ENCODE results near the gene HSP90AB1. TPM values are rescaled to one million over a fixed set of nuclear protein-coding genes. Genes with fewer than 3 reads are reported as not detected.

HSP90AB1 gene
- total and polyA plus RNA-seq, 2 of the 8 experiments (the other 6 are each of a cell fraction or from before 2014, with no cell fraction given) = 1,564 to 2,297 TPM

DNA sequence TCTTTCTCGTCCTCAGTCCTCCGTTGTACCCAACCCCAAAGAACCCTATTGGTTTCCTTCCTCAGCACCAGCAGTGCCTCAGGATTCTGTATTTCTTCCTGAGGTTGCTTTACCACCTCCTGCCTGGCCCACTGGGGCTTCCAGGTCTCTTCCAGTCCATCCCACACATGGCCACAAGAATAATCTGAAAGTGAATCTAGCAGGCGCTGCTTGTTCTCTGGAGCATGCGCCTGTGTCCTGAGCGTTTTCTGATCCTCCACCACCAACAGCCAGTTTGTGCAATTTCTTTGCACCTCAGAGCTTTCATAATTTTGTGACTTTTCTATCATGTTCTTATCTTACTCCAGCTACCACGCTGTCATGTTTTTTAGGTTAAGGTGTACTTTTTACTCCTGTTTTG, 11.6 kb upstream of the HSP90AB1 start:
- Histone ChIP-seq H3K4me2 (ENCODE audit: insufficient read depth in 1 of 2, low read depth in 2 of 2, low read length in 2 of 2) (no peak overlapping the region), H3K23ac (ENCODE audit: insufficient read length) (no peak overlapping the region), H4K20me1 (replicated peaks in 1 of 2; ENCODE audit: control insufficient read depth in 1 of 2, insufficient read depth in 2 of 2, low read length in 2 of 2) (peaks cover 6 to 7% of the 10 kb centered on the region in 2 experiments), H3K56ac (replicated peaks; ENCODE audit: insufficient read length, low read depth, low read length) (no peak overlapping the region), H4K5ac (ENCODE audit: insufficient read length, low read depth, low read length) (no peak overlapping the region), H2BK20ac (ENCODE audit: low read length) (no peak overlapping the region), H3K18ac (ENCODE audit: extremely low read depth, low read length) (no peak overlapping the region), H2AK5ac (ENCODE audit: low read depth, low read length) (no peak overlapping the region), H3K27ac (ENCODE audit: low read depth, low read length) (no peak overlapping the region), H2BK120ac (replicated peaks; ENCODE audit: low read depth, low read length) (no peak overlapping the region), H3K9me3 (ENCODE audit: insufficient read depth in 2 of 2, low read depth in 1 of 2, low read length in 1 of 2) (no peaks in the 10 kb centered on the region), H2BK5ac (ENCODE audit: low read depth, low read length) (no peak overlapping the region), H3K79me2 (ENCODE audit: control insufficient read depth in 1 of 2, insufficient read depth in 2 of 2, low read length in 2 of 2) (no peaks in the 10 kb centered on the region), H3K23me2 (ENCODE audit: low read depth, low read length) (peaks cover 4% of the 10 kb centered on the region; the same call in 1 of the 2 replicates), H3K14ac (ENCODE audit: insufficient read length) (no peak overlapping the region), H3K4ac (replicated peaks; ENCODE audit: insufficient read length, low read depth, low read length) (no peak overlapping the region), H3K4me3 (ENCODE audit: extremely low read depth in 1 of 4, insufficient read depth in 2 of 4, low read depth in 3 of 4, low read length in 4 of 4) (no peak overlapping the region), H3K36me3 (ENCODE audit: control insufficient read depth in 2 of 4, insufficient read depth in 4 of 4, low read length in 3 of 4) (peaks cover 27 to 41% (median 38%) of the 10 kb centered on the region in 4 experiments), H2AFZ (ENCODE audit: low read length) (no peak overlapping the region), H2BK12ac (ENCODE audit: low read depth, low read length) (no peak overlapping the region), H4K91ac (replicated peaks; ENCODE audit: insufficient read length, low read length) (no peak overlapping the region), H4K8ac (ENCODE audit: extremely low read depth, insufficient read depth, low read length) (no peak overlapping the region; the same call in 1 of the 2 replicates), H3K79me1 (ENCODE audit: low read depth, low read length) (peaks cover 3% of the 10 kb centered on the region; the same call in 1 of the 2 replicates), H3K9ac (replicated peaks in 1 of 4; ENCODE audit: extremely low read depth in 1 of 4, low read depth in 3 of 4, low read length in 3 of 4) (no peak overlapping the region), H3K4me1 (replicated peaks in 1 of 4; ENCODE audit: control insufficient read depth in 3 of 4, insufficient read depth in 4 of 4, low read length in 3 of 4) (peaks cover 4 to 15% (median 9%) of the 10 kb centered on the region in 4 experiments; a peak in 6 of 7 replicates), H2BK15ac (ENCODE audit: low read length) (no peak overlapping the region), H3K27me3 (replicated peaks in 1 of 4; ENCODE audit: control insufficient read depth in 3 of 4, extremely low read depth in 1 of 4, insufficient read depth in 3 of 4, low read length in 3 of 4) (no peaks in the 10 kb centered on the region; a peak in 1 of 7 replicates)
- POLR2A ChIA-PET (ENCODE audit: partially characterized antibody) = interaction anchor here (0.9 to 21.0 kb wide), 15 partner anchors 10 to 73 kb away, joined by 3 to 581 read pairs (median 5); partner anchors contain the start of genes HSP90AB1, MYMX, SLC29A1 and SLC35B2
- TF ChIP-seq, protein P1, sequence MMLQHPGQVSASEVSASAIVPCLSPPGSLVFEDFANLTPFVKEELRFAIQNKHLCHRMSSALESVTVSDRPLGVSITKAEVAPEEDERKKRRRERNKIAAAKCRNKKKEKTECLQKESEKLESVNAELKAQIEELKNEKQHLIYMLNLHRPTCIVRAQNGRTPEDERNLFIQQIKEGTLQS (IDR thresholded peaks at IDR 0.05; ENCODE audit: insufficient read depth, low read depth, low read length) = no peak
- no peak for TF ChIP-seq SIRT6 (IDR thresholded peaks at IDR 0.05; ENCODE audit: low read length)
- no peak for TF ChIP-seq SP4 (IDR thresholded peaks at IDR 0.05; ENCODE audit: low read length)
- no peak for TF ChIP-seq NRF1 (IDR thresholded peaks at IDR 0.05; ENCODE audit: low read depth, low read length)
- no peak for TF ChIP-seq CHD1 (IDR thresholded peaks at IDR 0.05; ENCODE audit: low read depth, low read length)
- no peak for TF ChIP-seq SIN3A (conservative IDR thresholded peaks at IDR 0.05 in 1 of 2, IDR thresholded peaks at IDR 0.05 in 1 of 2; ENCODE audit: low read depth in 1 of 2, low read length in 2 of 2)
- TF ChIP-seq KDM5A (IDR thresholded peaks at IDR 0.05; ENCODE audit: low read length) = no peak
- no peak for TF ChIP-seq RNF2 (IDR thresholded peaks at IDR 0.05; ENCODE audit: borderline replicate concordance, low read depth, low read length, missing control alignments, poor library complexity, severe bottlenecking)
- no peak for TF ChIP-seq SUZ12 (IDR thresholded peaks at IDR 0.05; ENCODE audit: low read length)
- no peak for TF ChIP-seq PHF8 (conservative IDR thresholded peaks at IDR 0.05; ENCODE audit: low read depth, low read length)
- TF ChIP-seq GABPA (IDR thresholded peaks at IDR 0.05; ENCODE audit: borderline replicate concordance, insufficient read depth, low read length) = no peak
- TF ChIP-seq EGR1 (IDR thresholded peaks at IDR 0.05; ENCODE audit: borderline replicate concordance, low read depth, low read length) = no peak
- DNase-seq (ENCODE audit: low read depth in 1 of 2, low spot score in 2 of 2) = no peak
- no peak for FAIRE-seq
- CTCF ChIA-PET (ENCODE audit: partially characterized antibody) = interaction anchor here (0.7 to 19.4 kb wide), 45 partner anchors 10 to 1004 kb away, joined by 3 to 287 read pairs (median 6); partner anchors contain the start of genes CAPN11, HSP90AB1, MRPS18A and MYMX
- 97% methylated on average over 6 of the region's 6 CpGs; no CpG with 5 or more reads in 1 of the 2 experiments for WGBS, 2 experiments (ENCODE audit: extremely low coverage in 1 of 2, insufficient coverage in 1 of 2, insufficient read length in 1 of 2, insufficient replicate concordance in 2 of 2, low coverage in 1 of 2, low lambda C conversion rate in 2 of 2, missing lambda C conversion rate in 1 of 2)
